Measurements from ENCODE around the gene CPTP. TPM values are rescaled to one million over a fixed set of nuclear protein-coding genes. Genes with fewer than 3 reads are reported as not detected.

CPTP gene
- total and polyA plus RNA-seq, 2 of the 13 experiments (the other 11 are each of a cell fraction or from before 2014, with no cell fraction given), result 5.5 to 9.3 TPM

GRCh38 chr1:1308756-1309250 lies 15.8 kb upstream of the CPTP start (continued):
- TF ChIP-seq PATZ1 (CRISPR knock-in tag; IDR thresholded peaks at IDR 0.05) (no peak), ATF2 (CRISPR knock-in tag; IDR thresholded peaks at IDR 0.05) (no peak), RAD21 (CRISPR knock-in tag; IDR thresholded peaks at IDR 0.05) (peak; percentile 9; the same call in 1 of the 2 replicates), PAXIP1 (CRISPR knock-in tag; conservative IDR thresholded peaks at IDR 0.05) (no peak), CSRNP1 (CRISPR knock-in tag; IDR thresholded peaks at IDR 0.05) (no peak), DNMT1 (CRISPR knock-in tag; IDR thresholded peaks at IDR 0.05) (no peak), TGIF2 (CRISPR knock-in tag; IDR thresholded peaks at IDR 0.05) (no peak), ZNF790 (CRISPR knock-in tag; IDR thresholded peaks at IDR 0.05; ENCODE audit: borderline replicate concordance) (peak; percentile 91), ZFY (CRISPR knock-in tag; IDR thresholded peaks at IDR 0.05) (peak; percentile 12; the same call in 1 of the 2 replicates), UBTF (CRISPR knock-in tag; IDR thresholded peaks at IDR 0.05) (peak; percentile 59; the same call in 1 of the 2 replicates), ARNT (IDR thresholded peaks at IDR 0.05) (no peak), SKIL (CRISPR knock-in tag; IDR thresholded peaks at IDR 0.05; ENCODE audit: borderline replicate concordance) (no peak), ZNF276 (CRISPR knock-in tag; IDR thresholded peaks at IDR 0.05; ENCODE audit: low read depth) (no peak)
